GM12878 (cell line): Measurements from ENCODE around the gene COX6B1. TPM values are rescaled to one million over a fixed set of nuclear protein-coding genes. Genes with fewer than 3 reads are reported as not detected.

ENCODE experiments used
- CBX3 ChIP-seq: fragments of 200-600 bp; sonication (generic); IDR thresholded peaks from 2 replicates; pipeline ENCODE4 v1.6.1; 2016; ENCODE audit warnings: low read depth, borderline replicate concordance
- EGR1 ChIP-seq, 2 experiments: IDR thresholded peaks; 1 replicate in 1 of 2; 2 replicates in 1 of 2; pipeline ENCODE4 v1.6.1; 2011 to 2012; ENCODE audit warnings: low read depth in 2 of 2, low read length in 2 of 2, borderline replicate concordance in 1 of 2, mild to moderate bottlenecking in 1 of 2, moderate library complexity in 1 of 2
- IRF4 ChIP-seq: IDR thresholded peaks from 2 replicates; pipeline ENCODE4 v1.6.1; 2011; ENCODE audit warnings: low read depth, low read length
- NFYB ChIP-seq: IDR thresholded peaks from 2 replicates; pipeline ENCODE4 v1.6.1; 2011; ENCODE audit warnings: low read depth, mild to moderate bottlenecking, low read length, improper control_type of control experiment, moderate library complexity; ENCODE audit not compliant: insufficient read depth
- PAX5 ChIP-seq: IDR thresholded peaks from 2 replicates; pipeline ENCODE4 v1.6.1; 2011; ENCODE audit warnings: low read depth, low read length, borderline replicate concordance
- POLR2AphosphoS5 ChIP-seq: IDR thresholded peaks from 2 replicates; pipeline ENCODE4 v1.6.1; 2011; ENCODE audit warnings: mild to moderate bottlenecking, low read length, inconsistent platforms
- RAD21 ChIP-seq: IDR thresholded peaks from 2 replicates; pipeline ENCODE4 v1.6.1; 2011; ENCODE audit warnings: mild to moderate bottlenecking, low read depth, low read length, moderate library complexity; ENCODE audit not compliant: insufficient read depth
- SMAD5 ChIP-seq: IDR thresholded peaks from 2 replicates; pipeline ENCODE4 v1.6.1; 2016; ENCODE audit warnings: antibody characterized with exemption, low read depth
- STAT1 ChIP-seq: fragments of 450-650 bp; conservative IDR thresholded peaks from 2 replicates; pipeline ENCODE4 v1.6.1; 2014; ENCODE audit warnings: antibody characterized with exemption, mild to moderate bottlenecking
- TAF1 ChIP-seq: IDR thresholded peaks from 2 replicates; pipeline ENCODE4 v1.6.1; 2011; ENCODE audit warnings: mild to moderate bottlenecking, low read depth, low read length, borderline replicate concordance
- ZBTB4 ChIP-seq: fragments of 450-650 bp; formaldehyde crosslinking; IDR thresholded peaks from 2 replicates; pipeline ENCODE4 v1.4.0; 2022; ENCODE audit warnings: mild to moderate bottlenecking, moderate library complexity
- ZNF217 ChIP-seq: fragments of 450-650 bp; IDR thresholded peaks from 2 replicates; pipeline ENCODE4 v1.6.1; 2017; ENCODE audit warnings: antibody characterized with exemption, mild to moderate bottlenecking
- polyA plus RNA-seq, 11 experiments: library from polyadenylated mRNA; depleted of rRNA in 4 of 11; unstranded in 6 of 11; stranded (reverse) in 5 of 11; fragments of >200 nt; fragmentation: Nextera tagmentation in 4 of 11; fragmentation: Illumina TruSeq in 1 of 11; extraction: Ambion mirVana in 4 of 11; extraction: Trizol in 1 of 11; gene quantifications; 1 replicate in 1 of 11; 2 replicates in 10 of 11; pipeline versions ENCODE4 v1.2.1 to v1.2.3, GENCODE V29; 2011 to 2016; ENCODE audit warnings: inconsistent platforms in 2 of 11, missing spikeins in 2 of 11, low read depth in 1 of 11
- total RNA-seq, 4 experiments: library from RNA; depleted of rRNA in 3 of 4; stranded (reverse); fragments of >200 nt in 3 of 4; fragmentation: Illumina TruSeq in 1 of 4; extraction: Trizol in 1 of 4; gene quantifications; 2 replicates each; pipeline versions ENCODE4 v1.2.1 to v1.2.3, GENCODE V29; 2013 to 2021
- TF ChIP-seq, protein P1 (sequence below): fragments of 450-650 bp; IDR thresholded peaks from 2 replicates; pipeline ENCODE4 v1.6.1; 2017; ENCODE audit warnings: mild to moderate bottlenecking, moderate library complexity
- TF ChIP-seq, protein P2 (sequence below): fragments of 450-650 bp; IDR thresholded peaks from 2 replicates; pipeline ENCODE4 v1.6.1; 2016; ENCODE audit warnings: mild to moderate bottlenecking
- TF ChIP-seq, protein P3 (sequence below): IDR thresholded peaks from 2 replicates; pipeline ENCODE4 v1.6.1; 2011; ENCODE audit warnings: low read depth, mild to moderate bottlenecking, low read length, moderate library complexity, borderline replicate concordance; ENCODE audit errors: extremely low read depth
- TF ChIP-seq, protein P4 (sequence below), 3 experiments: IDR thresholded peaks in 2 of 3; conservative IDR thresholded peaks in 1 of 3; 2 replicates each; pipeline ENCODE4 v1.5.1; 2011; ENCODE audit warnings: low read depth in 3 of 3, low read length in 3 of 3, mild to moderate bottlenecking in 3 of 3, control low read depth in 2 of 3, moderate library complexity in 2 of 3, inconsistent platforms in 1 of 3, mixed read lengths in 1 of 3; ENCODE audit not compliant: control insufficient read depth in 2 of 3, insufficient read depth in 1 of 3; ENCODE audit errors: extremely low read depth in 1 of 3

The COX6B1 gene
- total and polyA plus RNA-seq, 10 of the 15 experiments (the other 5 are each of a cell fraction or from before 2014, with no cell fraction given), result 500 to 1,700 (median 862) TPM

DNA sequence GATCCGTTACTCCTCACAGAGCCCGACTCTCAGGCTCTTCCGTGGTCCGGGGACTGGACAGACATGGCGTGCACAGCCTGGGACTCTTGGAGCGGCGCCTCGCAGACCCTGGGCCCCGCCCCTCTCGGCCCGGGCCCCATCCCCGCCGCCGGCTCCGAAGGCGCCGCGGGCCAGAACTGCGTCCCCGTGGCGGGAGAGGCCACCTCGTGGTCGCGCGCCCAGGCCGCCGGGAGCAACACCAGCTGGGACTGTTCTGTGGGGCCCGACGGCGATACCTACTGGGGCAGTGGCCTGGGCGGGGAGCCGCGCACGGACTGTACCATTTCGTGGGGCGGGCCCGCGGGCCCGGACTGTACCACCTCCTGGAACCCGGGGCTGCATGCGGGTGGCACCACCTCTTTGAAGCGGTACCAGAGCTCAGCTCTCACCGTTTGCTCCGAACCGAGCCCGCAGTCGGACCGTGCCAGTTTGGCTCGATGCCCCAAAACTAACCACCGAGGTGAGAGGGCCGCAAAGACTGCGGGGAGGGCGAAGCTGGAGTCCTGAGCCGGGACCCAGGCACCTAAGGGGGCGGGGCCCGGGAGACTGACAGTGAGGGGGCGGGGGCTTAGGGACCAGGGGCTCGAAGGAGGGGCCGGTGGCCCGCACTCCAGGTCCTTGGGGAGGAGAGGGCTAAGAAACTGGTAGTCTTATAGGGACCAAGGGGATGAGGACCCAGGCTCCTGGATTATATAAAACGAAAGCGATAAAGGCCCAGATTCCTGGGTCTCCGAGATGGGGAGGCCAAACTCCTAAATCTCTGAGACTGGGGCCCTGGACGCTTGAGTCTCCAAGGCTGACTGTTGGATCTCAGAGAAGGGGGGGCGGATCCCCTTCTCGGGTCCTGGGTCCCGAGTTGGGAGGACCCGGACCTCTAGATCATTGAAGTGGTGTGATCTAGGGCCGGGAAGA, 4.6 kb upstream of the COX6B1 start (continued):
- TF ChIP-seq, protein P1, sequence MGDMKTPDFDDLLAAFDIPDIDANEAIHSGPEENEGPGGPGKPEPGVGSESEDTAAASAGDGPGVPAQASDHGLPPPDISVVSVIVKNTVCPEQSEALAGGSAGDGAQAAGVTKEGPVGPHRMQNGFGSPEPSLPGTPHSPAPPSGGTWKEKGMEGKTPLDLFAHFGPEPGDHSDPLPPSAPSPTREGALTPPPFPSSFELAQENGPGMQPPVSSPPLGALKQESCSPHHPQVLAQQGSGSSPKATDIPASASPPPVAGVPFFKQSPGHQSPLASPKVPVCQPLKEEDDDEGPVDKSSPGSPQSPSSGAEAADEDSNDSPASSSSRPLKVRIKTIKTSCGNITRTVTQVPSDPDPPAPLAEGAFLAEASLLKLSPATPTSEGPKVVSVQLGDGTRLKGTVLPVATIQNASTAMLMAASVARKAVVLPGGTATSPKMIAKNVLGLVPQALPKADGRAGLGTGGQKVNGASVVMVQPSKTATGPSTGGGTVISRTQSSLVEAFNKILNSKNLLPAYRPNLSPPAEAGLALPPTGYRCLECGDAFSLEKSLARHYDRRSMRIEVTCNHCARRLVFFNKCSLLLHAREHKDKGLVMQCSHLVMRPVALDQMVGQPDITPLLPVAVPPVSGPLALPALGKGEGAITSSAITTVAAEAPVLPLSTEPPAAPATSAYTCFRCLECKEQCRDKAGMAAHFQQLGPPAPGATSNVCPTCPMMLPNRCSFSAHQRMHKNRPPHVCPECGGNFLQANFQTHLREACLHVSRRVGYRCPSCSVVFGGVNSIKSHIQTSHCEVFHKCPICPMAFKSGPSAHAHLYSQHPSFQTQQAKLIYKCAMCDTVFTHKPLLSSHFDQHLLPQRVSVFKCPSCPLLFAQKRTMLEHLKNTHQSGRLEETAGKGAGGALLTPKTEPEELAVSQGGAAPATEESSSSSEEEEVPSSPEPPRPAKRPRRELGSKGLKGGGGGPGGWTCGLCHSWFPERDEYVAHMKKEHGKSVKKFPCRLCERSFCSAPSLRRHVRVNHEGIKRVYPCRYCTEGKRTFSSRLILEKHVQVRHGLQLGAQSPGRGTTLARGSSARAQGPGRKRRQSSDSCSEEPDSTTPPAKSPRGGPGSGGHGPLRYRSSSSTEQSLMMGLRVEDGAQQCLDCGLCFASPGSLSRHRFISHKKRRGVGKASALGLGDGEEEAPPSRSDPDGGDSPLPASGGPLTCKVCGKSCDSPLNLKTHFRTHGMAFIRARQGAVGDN, result peak; percentile 90
- TF ChIP-seq ZNF217 (no peak), CBX3 (no peak), NFYB (no peak), RAD21 (no peak), ZBTB4 (CRISPR knock-in tag) (no peak), IRF4 (no peak), SMAD5 (0 out of 2 replicates have a peak, but pooled peaks have one; percentile 46), PAX5 (0 out of 2 replicates have a peak, but pooled peaks have one; percentile 2), POLR2AphosphoS5 (peak; percentile 85), TAF1 (peak; percentile 83), STAT1 (no peak), EGR1 (IDR thresholded peaks at IDR 0.05; ENCODE audit: borderline replicate concordance in 1 of 2, low read depth in 2 of 2, low read length in 2 of 2) (peak in 1 of 2 experiments; percentile 46; a peak in 1 of 3 replicates)
- TF ChIP-seq, protein P2, sequence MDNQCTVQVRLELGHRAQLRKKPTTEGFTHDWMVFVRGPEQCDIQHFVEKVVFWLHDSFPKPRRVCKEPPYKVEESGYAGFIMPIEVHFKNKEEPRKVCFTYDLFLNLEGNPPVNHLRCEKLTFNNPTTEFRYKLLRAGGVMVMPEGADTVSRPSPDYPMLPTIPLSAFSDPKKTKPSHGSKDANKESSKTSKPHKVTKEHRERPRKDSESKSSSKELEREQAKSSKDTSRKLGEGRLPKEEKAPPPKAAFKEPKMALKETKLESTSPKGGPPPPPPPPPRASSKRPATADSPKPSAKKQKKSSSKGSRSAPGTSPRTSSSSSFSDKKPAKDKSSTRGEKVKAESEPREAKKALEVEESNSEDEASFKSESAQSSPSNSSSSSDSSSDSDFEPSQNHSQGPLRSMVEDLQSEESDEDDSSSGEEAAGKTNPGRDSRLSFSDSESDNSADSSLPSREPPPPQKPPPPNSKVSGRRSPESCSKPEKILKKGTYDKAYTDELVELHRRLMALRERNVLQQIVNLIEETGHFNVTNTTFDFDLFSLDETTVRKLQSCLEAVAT, result peak; percentile 74
- TF ChIP-seq, protein P3, sequence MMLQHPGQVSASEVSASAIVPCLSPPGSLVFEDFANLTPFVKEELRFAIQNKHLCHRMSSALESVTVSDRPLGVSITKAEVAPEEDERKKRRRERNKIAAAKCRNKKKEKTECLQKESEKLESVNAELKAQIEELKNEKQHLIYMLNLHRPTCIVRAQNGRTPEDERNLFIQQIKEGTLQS, result no peak
- TF ChIP-seq, protein P4, sequence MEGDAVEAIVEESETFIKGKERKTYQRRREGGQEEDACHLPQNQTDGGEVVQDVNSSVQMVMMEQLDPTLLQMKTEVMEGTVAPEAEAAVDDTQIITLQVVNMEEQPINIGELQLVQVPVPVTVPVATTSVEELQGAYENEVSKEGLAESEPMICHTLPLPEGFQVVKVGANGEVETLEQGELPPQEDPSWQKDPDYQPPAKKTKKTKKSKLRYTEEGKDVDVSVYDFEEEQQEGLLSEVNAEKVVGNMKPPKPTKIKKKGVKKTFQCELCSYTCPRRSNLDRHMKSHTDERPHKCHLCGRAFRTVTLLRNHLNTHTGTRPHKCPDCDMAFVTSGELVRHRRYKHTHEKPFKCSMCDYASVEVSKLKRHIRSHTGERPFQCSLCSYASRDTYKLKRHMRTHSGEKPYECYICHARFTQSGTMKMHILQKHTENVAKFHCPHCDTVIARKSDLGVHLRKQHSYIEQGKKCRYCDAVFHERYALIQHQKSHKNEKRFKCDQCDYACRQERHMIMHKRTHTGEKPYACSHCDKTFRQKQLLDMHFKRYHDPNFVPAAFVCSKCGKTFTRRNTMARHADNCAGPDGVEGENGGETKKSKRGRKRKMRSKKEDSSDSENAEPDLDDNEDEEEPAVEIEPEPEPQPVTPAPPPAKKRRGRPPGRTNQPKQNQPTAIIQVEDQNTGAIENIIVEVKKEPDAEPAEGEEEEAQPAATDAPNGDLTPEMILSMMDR (IDR thresholded peaks at IDR 0.05 in 2 of 3, conservative IDR thresholded peaks at IDR 0.05 in 1 of 3; ENCODE audit: control insufficient read depth in 2 of 3, extremely low read depth in 1 of 3, insufficient read depth in 1 of 3, low read depth in 3 of 3, low read length in 3 of 3), result peak in 1 of 3 experiments; percentile 1; a peak in 1 of 6 replicates
